Gastroesophageal sphincter (tissue), 4 donors: ENCODE data around the gene PATJ. TPM values are rescaled to one million over a fixed set of nuclear protein-coding genes. Genes with fewer than 3 reads are reported as not detected.

Source experiments
- ATAC-seq: fragments of 150-250 bp; one replicate; pipeline ENCODE4 v1.9.1; 2016; ENCODE audit warnings: mild to moderate bottlenecking, moderate library complexity
- H3K27ac ChIP-seq, 4 donors: fragments of 200-600 bp; sonication (generic) in 3 of 4; 1 replicate in 3 of 4; 2 replicates in 1 of 4; pipeline ENCODE4 v1.5.1; 2016 to 2019
- H3K27me3 ChIP-seq: fragments of 200-600 bp; sonication (generic); one replicate; pipeline ENCODE4 v1.5.1; 2019
- H3K36me3 ChIP-seq, 2 donors: fragments of 200-600 bp; sonication (generic); one replicate each; pipeline ENCODE4 v1.5.1; 2019; ENCODE audit warnings: control low read depth in 1 of 2
- H3K4me1 ChIP-seq, 3 donors: fragments of 200-600 bp; sonication (generic); 1 replicate in 2 of 3; 2 replicates in 1 of 3; pipeline ENCODE4 v1.5.1; 2016 to 2019; ENCODE audit warnings: control low read depth in 2 of 3
- H3K4me3 ChIP-seq, 2 donors: fragments of 200-600 bp; sonication (generic); one replicate each; pipeline ENCODE4 v1.5.1; 2019; ENCODE audit warnings: mild to moderate bottlenecking in 1 of 2, moderate library complexity in 1 of 2
- H3K9me3 ChIP-seq, 3 donors: fragments of 200-600 bp; sonication (generic); one replicate each; pipeline ENCODE4 v1.5.1; 2017 to 2019; ENCODE audit warnings: control low read depth in 2 of 3
- EP300 ChIP-seq: sonication (generic); formaldehyde crosslinking; IDR thresholded peaks from one replicate; pipeline ENCODE4 v1.6.1; 2017; ENCODE audit warnings: antibody characterized with exemption, mild to moderate bottlenecking
- POLR2A ChIP-seq, 2 donors: fragments of 450-650 bp; IDR thresholded peaks; one replicate each; pipeline ENCODE4 v1.6.1; 2017; ENCODE audit warnings: antibody characterized with exemption in 2 of 2, mild to moderate bottlenecking in 2 of 2, moderate library complexity in 1 of 2
- POLR2AphosphoS5 ChIP-seq: sonication (generic); formaldehyde crosslinking; IDR thresholded peaks from one replicate; pipeline ENCODE4 v1.6.1; 2017; ENCODE audit warnings: antibody characterized with exemption
- WGBS, 2 donors: methylation state at CpG; one replicate each; pipeline ENCODE4 v1.1.5; 2018; ENCODE audit warnings: low coverage in 1 of 2; 5-methylcytosine and 5-hydroxymethylcytosine counted together
- small RNA-seq, 4 donors: library from RNA; depleted of rRNA; stranded (forward); fragments of <200 nt; gene quantifications; one replicate each; pipeline ENCODE3, GENCODE V24; 2016
- total RNA-seq, 4 donors: library from RNA; depleted of rRNA; stranded (reverse); fragments of >200 nt; gene quantifications; one replicate each; pipeline ENCODE4 v1.1.0, GENCODE V29; 2016
- TF ChIP-seq, protein P1 (sequence below), 4 experiments: fragments of 200-600 bp in 2 of 4; fragments of 450-650 bp in 2 of 4; sonication (generic) in 1 of 4; IDR thresholded peaks; one replicate each; pipeline ENCODE4 v1.5.1; 2017 to 2019; ENCODE audit warnings: antibody characterized with exemption in 4 of 4, mild to moderate bottlenecking in 2 of 4, moderate library complexity in 2 of 4

PATJ gene
- total RNA-seq, 4 donors from 2014 or later, result 34.8 to 59.0 (median 37.1) TPM

DNA sequence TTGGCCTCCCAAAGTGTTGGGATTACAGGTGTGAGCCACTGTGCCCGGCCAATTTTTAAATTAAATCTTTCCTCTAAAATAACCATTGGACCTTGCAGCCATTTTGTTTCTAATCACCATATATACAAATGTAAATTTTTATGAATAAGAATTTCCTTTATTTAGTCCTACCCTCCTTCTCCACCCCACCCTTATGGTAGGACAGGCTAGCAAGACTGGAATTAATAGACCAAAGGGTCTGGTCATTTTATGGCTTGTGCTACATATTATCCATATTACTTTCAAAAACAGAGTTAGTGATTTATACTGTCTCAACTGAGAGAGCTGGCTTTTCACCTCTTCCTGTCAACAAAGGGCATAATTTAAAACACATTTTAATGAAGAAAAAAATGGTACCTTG, 478.9 kb downstream of the PATJ start:
- no peak for TF ChIP-seq EP300
- no peak for ATAC-seq
- Histone ChIP-seq H3K9me3 (no peaks in the 10 kb centered on the region), H3K4me3 (no peak overlapping the region), H3K27ac (no peak overlapping the region), H3K27me3 (no peaks in the 10 kb centered on the region), H3K4me1 (no peaks in the 10 kb centered on the region), H3K36me3 (no peaks in the 10 kb centered on the region)
- WGBS, 2 donors, result 100% methylated on average over 1 of the region's 1 CpG

DNA sequence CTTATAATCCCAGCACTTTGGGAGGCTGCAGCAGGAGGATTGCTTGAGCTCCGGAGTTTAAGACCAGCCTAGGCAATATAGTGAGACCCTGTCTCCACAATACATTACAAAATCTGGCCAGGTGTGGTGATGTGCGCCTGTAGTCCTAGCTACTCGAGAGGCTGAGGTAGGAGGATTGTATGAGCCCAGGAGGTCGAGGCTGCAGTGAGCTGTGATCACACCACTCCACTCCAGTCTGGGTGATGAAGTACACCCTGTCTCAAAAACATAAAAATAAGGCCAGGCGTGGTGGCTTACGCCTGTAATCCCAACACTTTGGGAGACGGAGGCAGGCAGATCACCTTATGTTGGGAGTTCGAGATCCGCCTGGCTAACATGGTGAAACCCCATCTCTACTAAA, 480.0 kb downstream of the PATJ start:
- Histone ChIP-seq H3K9me3 (no peaks in the 10 kb centered on the region), H3K27me3 (no peaks in the 10 kb centered on the region), H3K4me3 (no peak overlapping the region), H3K4me1 (no peaks in the 10 kb centered on the region), H3K36me3 (no peaks in the 10 kb centered on the region), H3K27ac (no peak overlapping the region)
- 67 to 72% methylated on average over 1 to 5 of the region's 9 CpGs for WGBS, 2 donors
- TF ChIP-seq EP300, result no peak
- TF ChIP-seq POLR2A (IDR thresholded peaks at IDR 0.05), result no peak
- TF ChIP-seq, protein P1, sequence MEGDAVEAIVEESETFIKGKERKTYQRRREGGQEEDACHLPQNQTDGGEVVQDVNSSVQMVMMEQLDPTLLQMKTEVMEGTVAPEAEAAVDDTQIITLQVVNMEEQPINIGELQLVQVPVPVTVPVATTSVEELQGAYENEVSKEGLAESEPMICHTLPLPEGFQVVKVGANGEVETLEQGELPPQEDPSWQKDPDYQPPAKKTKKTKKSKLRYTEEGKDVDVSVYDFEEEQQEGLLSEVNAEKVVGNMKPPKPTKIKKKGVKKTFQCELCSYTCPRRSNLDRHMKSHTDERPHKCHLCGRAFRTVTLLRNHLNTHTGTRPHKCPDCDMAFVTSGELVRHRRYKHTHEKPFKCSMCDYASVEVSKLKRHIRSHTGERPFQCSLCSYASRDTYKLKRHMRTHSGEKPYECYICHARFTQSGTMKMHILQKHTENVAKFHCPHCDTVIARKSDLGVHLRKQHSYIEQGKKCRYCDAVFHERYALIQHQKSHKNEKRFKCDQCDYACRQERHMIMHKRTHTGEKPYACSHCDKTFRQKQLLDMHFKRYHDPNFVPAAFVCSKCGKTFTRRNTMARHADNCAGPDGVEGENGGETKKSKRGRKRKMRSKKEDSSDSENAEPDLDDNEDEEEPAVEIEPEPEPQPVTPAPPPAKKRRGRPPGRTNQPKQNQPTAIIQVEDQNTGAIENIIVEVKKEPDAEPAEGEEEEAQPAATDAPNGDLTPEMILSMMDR (IDR thresholded peaks at IDR 0.05), result no peak
- no peak for TF ChIP-seq POLR2AphosphoS5
- ATAC-seq, result no peak

DNA sequence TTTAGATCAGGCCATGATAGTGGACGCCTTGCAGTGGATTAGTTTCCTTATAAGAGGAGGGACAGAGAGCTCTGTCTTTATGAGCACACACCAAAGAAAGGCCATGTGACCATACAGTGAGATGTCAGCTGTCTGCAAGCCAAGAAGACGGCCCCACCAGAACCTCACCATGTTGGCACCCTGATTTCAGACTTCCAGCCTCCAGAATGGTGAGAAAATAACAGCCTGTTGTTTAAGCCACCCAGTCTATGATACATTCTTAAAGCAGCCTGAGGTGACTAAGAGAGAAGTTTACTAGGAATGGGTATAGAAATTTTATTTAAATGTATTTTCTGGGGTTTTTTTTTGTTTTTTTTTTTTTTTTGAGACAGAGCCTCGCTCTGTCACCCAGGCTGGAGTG, 481.9 kb downstream of the PATJ start:
- TF ChIP-seq POLR2AphosphoS5 (no peak), POLR2A (IDR thresholded peaks at IDR 0.05) (no peak), EP300 (no peak)
- TF ChIP-seq, protein P1 (IDR thresholded peaks at IDR 0.05), result no peak
- 61 to 75% methylated on average over 1 to 2 of the region's 3 CpGs for WGBS, 2 donors
- no peak overlapping the region for H3K4me3 ChIP-seq
- peaks cover 8% of the 10 kb centered on the region for H3K27me3 ChIP-seq
- H3K27ac ChIP-seq, result no peak overlapping the region
- no peak for ATAC-seq
- H3K4me1 ChIP-seq, result no peaks in the 10 kb centered on the region
- no peaks in the 10 kb centered on the region for H3K36me3 ChIP-seq
- H3K9me3 ChIP-seq, result no peaks in the 10 kb centered on the region

DNA sequence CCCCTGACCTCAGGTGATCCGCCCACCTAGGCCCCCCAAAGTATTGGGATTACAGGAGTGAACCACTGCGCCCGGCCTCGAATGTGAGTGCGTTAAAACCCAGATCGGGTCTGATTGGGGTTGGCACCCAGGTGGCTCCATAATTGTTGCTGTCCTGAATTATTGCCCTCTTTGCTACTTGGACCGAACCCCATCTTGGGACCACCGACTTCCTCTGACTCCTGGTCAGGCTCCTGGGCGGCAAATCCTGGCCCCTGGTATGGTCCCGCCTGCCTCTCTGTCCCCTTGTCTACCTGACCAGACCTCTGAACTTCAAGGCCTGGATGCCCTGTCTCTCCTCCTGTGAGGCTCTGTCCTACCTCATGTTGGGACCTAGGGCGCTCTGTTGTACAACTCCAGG, 485.2 kb downstream of the PATJ start:
- no peak overlapping the region for H3K27ac ChIP-seq
- H3K36me3 ChIP-seq, result no peaks in the 10 kb centered on the region
- ATAC-seq, result no peak
- H3K27me3 ChIP-seq, result peaks cover 13% of the 10 kb centered on the region
- 50% methylated on average over 2 of the region's 11 CpGs for WGBS, 2 donors
- no peak for TF ChIP-seq EP300
- no peak for TF ChIP-seq POLR2AphosphoS5
- TF ChIP-seq, protein P1 (IDR thresholded peaks at IDR 0.05), result no peak
- no peak for TF ChIP-seq POLR2A (IDR thresholded peaks at IDR 0.05)
- no peak overlapping the region for H3K4me3 ChIP-seq
- H3K9me3 ChIP-seq, result no peaks in the 10 kb centered on the region
- no peaks in the 10 kb centered on the region for H3K4me1 ChIP-seq

Small RNA genes within 50 kb of the gene (small RNA-seq; reads per million reads assigned to genes)
- 0 reads per million in 4 donors for gene LAMTOR5P1
- gene MIR3116-1, result 0 reads per million in 4 donors
- gene RN7SL180P, result 0 reads per million in 4 donors
- gene RNU6-1177P, result 0 reads per million in 4 donors
- 0 reads per million in 4 donors for gene RNU6-414P

Other genes with a start within 250 kb of the PATJ start
- gene TM2D1, start 17.3 kb upstream of the PATJ start, total RNA-seq, result 10 to 100 TPM; 50.5 to 73.0 (median 65.7) TPM